Tibial nerve (tissue), 4 donors: Measurements from ENCODE around the gene FADS2. TPM values are rescaled to one million over a fixed set of nuclear protein-coding genes. Genes with fewer than 3 reads are reported as not detected.

Experiments used
- DNase-seq, 2 donors: peaks; one replicate each; pipeline ENCODE4 v3.0.0-alpha.2; 2019; ENCODE audit warnings: low spot score in 2 of 2
- H3K27ac ChIP-seq, 4 donors: fragments of 200-600 bp; sonication (generic) in 3 of 4; one replicate each; pipeline ENCODE4 v1.5.1; 2017 to 2019; ENCODE audit warnings: mild to moderate bottlenecking in 1 of 4
- H3K27me3 ChIP-seq, 2 donors: fragments of 200-600 bp; sonication (generic) in 1 of 2; one replicate each; pipeline versions ENCODE4 v1.5.1 to v1.6.0; 2017 to 2019
- H3K36me3 ChIP-seq, 3 donors: fragments of 200-600 bp; sonication (generic); one replicate each; pipeline ENCODE4 v1.5.1; 2018 to 2019
- H3K4me1 ChIP-seq, 4 donors: fragments of 200-600 bp; sonication (generic) in 3 of 4; one replicate each; pipeline ENCODE4 v1.5.1; 2017 to 2019
- H3K4me3 ChIP-seq, 4 donors: fragments of 200-600 bp; sonication (generic) in 3 of 4; one replicate each; pipeline ENCODE4 v1.5.1; 2017 to 2019; ENCODE audit warnings: mild to moderate bottlenecking in 1 of 4, moderate library complexity in 1 of 4
- H3K9me3 ChIP-seq, 4 donors: fragments of 200-600 bp; sonication (generic) in 3 of 4; one replicate each; pipeline ENCODE4 v1.5.1; 2017 to 2019
- EP300 ChIP-seq, 2 donors: sonication (generic); formaldehyde crosslinking; IDR thresholded peaks; one replicate each; pipeline ENCODE4 v1.6.1; 2017; ENCODE audit warnings: antibody characterized with exemption in 2 of 2, mild to moderate bottlenecking in 1 of 2
- POLR2A ChIP-seq, 2 donors: fragments of 450-650 bp; IDR thresholded peaks; one replicate each; pipeline ENCODE4 v1.6.1; 2017; ENCODE audit warnings: antibody characterized with exemption in 2 of 2, mild to moderate bottlenecking in 2 of 2, moderate library complexity in 2 of 2
- WGBS, 2 donors: methylation state at CpG; one replicate each; pipeline ENCODE4 v1.1.5; 2018; 5-methylcytosine and 5-hydroxymethylcytosine counted together
- total RNA-seq, 4 donors: library from RNA; depleted of rRNA; stranded (reverse); fragments of >200 nt; gene quantifications; one replicate each; pipeline ENCODE4 v1.1.0, GENCODE V29; 2016
- TF ChIP-seq, protein P1 (sequence below), 5 experiments: fragments of 200-600 bp in 3 of 5; fragments of 450-650 bp in 2 of 5; sonication (generic) in 3 of 5; IDR thresholded peaks; one replicate each; pipeline ENCODE4 v1.5.1; 2016 to 2019; ENCODE audit warnings: antibody characterized with exemption in 5 of 5, mild to moderate bottlenecking in 3 of 5, moderate library complexity in 2 of 5

FADS2 gene
- total RNA-seq, 4 donors from 2014 or later, result 17.4 to 59.2 (median 32.7) TPM

GRCh38 chr11:61784506-61784805 lies 43.6 kb upstream of the FADS2 start:
- Histone ChIP-seq H3K27ac (no peak overlapping the region), H3K9me3 (no peaks in the 10 kb centered on the region), H3K4me3 (no peak overlapping the region), H3K36me3 (peaks cover 0 to 96% (median 5%) of the 10 kb centered on the region in 3 donors), H3K27me3 (no peaks in the 10 kb centered on the region), H3K4me1 (peaks cover 0 to 18% (median 0%) of the 10 kb centered on the region in 4 donors)
- TF ChIP-seq POLR2A (IDR thresholded peaks at IDR 0.05) (no peak), EP300 (IDR thresholded peaks at IDR 0.05) (no peak)
- TF ChIP-seq, protein P1, sequence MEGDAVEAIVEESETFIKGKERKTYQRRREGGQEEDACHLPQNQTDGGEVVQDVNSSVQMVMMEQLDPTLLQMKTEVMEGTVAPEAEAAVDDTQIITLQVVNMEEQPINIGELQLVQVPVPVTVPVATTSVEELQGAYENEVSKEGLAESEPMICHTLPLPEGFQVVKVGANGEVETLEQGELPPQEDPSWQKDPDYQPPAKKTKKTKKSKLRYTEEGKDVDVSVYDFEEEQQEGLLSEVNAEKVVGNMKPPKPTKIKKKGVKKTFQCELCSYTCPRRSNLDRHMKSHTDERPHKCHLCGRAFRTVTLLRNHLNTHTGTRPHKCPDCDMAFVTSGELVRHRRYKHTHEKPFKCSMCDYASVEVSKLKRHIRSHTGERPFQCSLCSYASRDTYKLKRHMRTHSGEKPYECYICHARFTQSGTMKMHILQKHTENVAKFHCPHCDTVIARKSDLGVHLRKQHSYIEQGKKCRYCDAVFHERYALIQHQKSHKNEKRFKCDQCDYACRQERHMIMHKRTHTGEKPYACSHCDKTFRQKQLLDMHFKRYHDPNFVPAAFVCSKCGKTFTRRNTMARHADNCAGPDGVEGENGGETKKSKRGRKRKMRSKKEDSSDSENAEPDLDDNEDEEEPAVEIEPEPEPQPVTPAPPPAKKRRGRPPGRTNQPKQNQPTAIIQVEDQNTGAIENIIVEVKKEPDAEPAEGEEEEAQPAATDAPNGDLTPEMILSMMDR (IDR thresholded peaks at IDR 0.05), result no peak
- WGBS, 2 donors, result 77 to 87% methylated on average over 7 of the region's 7 CpGs
- no peak for DNase-seq

DNA sequence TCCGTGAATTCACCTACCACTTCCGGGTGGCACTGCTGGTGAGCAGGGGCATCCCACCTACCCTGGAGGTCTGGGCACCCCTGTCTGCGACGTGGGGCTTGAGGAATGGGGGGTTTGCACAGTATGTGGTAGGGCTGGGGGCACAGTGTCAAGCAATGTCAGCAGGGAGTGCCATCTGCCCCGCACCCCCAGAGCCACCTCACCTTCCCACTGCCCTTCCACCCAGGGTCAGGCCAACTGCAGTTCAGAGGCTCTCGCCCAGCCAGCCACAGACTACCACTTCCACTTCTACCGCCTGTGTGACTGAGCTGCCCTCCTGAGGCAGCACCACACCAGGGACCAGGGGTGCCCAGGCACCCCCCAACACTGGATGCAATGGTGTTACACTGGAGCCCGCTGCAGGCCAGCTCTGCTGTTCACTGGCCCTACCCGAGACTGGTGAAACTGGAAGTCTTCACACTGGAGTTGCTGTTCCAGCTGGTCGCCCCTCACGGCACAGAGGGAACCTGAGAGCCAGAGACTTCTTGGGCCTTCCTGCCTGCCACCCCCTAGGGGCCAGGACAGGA lies 42.2 kb upstream of the FADS2 start:
- no peaks in the 10 kb centered on the region for H3K9me3 ChIP-seq
- peaks cover 0 to 95% (median 8%) of the 10 kb centered on the region in 3 donors for H3K36me3 ChIP-seq
- no peaks in the 10 kb centered on the region for H3K27me3 ChIP-seq
- H3K27ac ChIP-seq, result no peak overlapping the region
- H3K4me3 ChIP-seq, result no peak overlapping the region
- peaks cover 0 to 31% (median 2%) of the 10 kb centered on the region in 4 donors for H3K4me1 ChIP-seq
- DNase-seq, result no peak
- TF ChIP-seq POLR2A (IDR thresholded peaks at IDR 0.05) (no peak), EP300 (IDR thresholded peaks at IDR 0.05) (no peak)
- TF ChIP-seq, protein P1 (IDR thresholded peaks at IDR 0.05), result no peak
- 81 to 89% methylated on average over 6 to 10 of the region's 11 CpGs for WGBS, 2 donors

GRCh38 chr11:61787928-61788491 lies 40.1 kb upstream of the FADS2 start:
- 49 to 54% methylated on average over 8 to 9 of the region's 9 CpGs for WGBS, 2 donors
- H3K36me3 ChIP-seq, result peaks cover 0 to 76% (median 8%) of the 10 kb centered on the region in 3 donors
- no peaks in the 10 kb centered on the region for H3K27me3 ChIP-seq
- H3K4me3 ChIP-seq, result no peak overlapping the region
- H3K4me1 ChIP-seq, result peaks cover 0 to 42% (median 12%) of the 10 kb centered on the region in 4 donors
- TF ChIP-seq POLR2A (IDR thresholded peaks at IDR 0.05) (no peak), EP300 (IDR thresholded peaks at IDR 0.05) (no peak)
- TF ChIP-seq, protein P1 (IDR thresholded peaks at IDR 0.05), result peak in 4 of 5 experiments; percentile 23 to 50 (median 27)
- DNase-seq, result no peak
- H3K9me3 ChIP-seq, result no peaks in the 10 kb centered on the region
- peak overlapping the region in 1 of 4 donors; percentile 100 for H3K27ac ChIP-seq

DNA sequence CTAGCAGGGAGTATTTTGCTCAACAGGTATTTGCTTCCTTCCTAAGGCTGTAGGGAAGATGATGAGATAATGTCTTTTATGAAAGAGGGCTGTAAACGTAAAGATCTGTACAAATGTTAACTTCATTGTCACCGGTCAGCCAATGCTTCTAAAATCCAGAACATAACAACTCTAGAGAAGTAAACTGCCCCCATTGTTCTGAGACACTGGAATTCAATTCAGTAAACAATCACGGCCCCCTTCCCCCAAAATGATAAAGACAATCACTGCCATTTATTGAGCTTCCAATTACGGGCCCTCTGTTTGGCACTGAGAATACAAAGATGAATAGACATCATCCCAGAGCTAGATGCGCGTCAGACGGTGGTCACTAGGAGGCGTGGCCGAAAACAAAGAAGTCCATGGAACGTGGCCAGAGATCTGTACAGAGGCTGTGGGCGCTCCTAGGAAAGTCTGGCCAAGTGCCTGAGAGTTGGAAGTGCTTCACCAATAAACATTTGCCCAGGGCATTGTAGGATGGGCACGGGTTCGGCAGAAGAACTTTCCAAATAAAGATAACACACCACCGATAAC lies 36.3 kb upstream of the FADS2 start:
- Histone ChIP-seq H3K9me3 (no peaks in the 10 kb centered on the region), H3K4me1 (peaks cover 0 to 54% (median 21%) of the 10 kb centered on the region in 4 donors), H3K27me3 (no peaks in the 10 kb centered on the region), H3K27ac (peak overlapping the region; percentile 89 to 100 (median 94)), H3K36me3 (peaks cover 0 to 50% (median 8%) of the 10 kb centered on the region in 3 donors), H3K4me3 (peak overlapping the region; percentile 59 to 88 (median 82))
- WGBS, 2 donors, result 2 to 3% methylated on average over 14 of the region's 14 CpGs
- TF ChIP-seq, protein P1 (IDR thresholded peaks at IDR 0.05), result no peak
- TF ChIP-seq EP300 (IDR thresholded peaks at IDR 0.05), result peak in 1 of 2 donors; percentile 83
- peak; percentile 54 to 78 for DNase-seq
